DND-41 (cell line): ENCODE results near the gene CHKB.
A peak's percentile ranks its signal among the peaks of the same experiment; 100 is the strongest.

ENCODE experiments used
- CTCF ChIP-seq: IDR thresholded peaks from 2 replicates; pipeline ENCODE4 v1.5.1; 2012; ENCODE audit warnings: borderline replicate concordance, low read length, moderate library complexity, mild to moderate bottlenecking; ENCODE audit not compliant: poor library complexity, severe bottlenecking; ENCODE audit errors: extremely low read depth
- EZH2 ChIP-seq: IDR thresholded peaks from 3 replicates; pipeline ENCODE4 v1.6.1; 2012; ENCODE audit warnings: borderline replicate concordance, low read depth, mild to moderate bottlenecking, moderate library complexity, low read length, inconsistent platforms; ENCODE audit not compliant: severe bottlenecking

DNA sequence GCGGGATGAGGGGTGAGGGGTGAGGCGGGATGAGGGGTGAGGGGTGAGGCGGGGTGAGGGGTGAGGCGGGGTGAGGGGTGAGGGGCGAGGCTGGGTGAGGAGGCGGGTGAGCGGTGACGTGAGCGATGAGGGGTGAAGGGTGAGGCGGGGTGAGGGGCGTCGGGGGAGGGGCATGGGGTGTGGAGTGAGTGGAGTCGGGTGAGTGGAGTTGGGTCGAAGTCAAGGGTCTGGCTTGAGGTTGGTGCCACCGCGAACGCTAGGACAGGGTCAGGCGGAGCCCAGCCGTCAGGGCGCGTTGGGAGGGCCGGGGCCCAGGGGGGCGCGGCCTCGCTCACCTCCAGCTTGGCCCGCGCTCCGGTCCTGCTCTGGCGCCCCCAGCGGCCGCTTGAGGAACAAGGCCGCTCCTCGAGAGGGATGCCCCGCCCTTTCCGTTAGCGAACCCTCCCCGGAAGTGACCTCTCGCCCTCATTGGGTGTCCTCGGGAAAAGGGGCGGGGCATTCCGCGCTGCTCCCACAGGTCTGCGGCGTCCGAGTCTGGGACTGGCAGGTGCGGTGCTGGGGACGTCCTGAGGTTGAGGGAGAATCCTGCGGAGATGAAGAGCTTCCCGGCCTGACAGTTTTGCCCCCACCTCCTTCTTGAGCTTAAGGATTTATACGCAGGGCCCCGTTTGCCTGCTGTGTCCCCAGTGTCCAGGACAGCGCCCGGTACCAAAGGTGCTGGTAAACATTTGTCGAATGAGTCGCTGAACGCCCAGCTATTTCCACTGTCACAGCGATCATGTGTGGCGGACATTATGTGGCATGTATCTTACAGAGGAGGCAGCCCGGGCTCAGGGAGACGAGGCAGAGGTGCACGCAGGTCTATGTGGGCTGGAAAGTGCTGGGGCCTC, 19.9 kb downstream of the CHKB start, which contains the start of gene SYCE3:
- TF ChIP-seq CTCF: peak; percentile 94
- TF ChIP-seq EZH2: no peak
